Measurements from ENCODE around the gene CCDC93.
A peak's percentile ranks its signal among the peaks of the same experiment; 100 is the strongest.

CCDC93 gene, protein sequence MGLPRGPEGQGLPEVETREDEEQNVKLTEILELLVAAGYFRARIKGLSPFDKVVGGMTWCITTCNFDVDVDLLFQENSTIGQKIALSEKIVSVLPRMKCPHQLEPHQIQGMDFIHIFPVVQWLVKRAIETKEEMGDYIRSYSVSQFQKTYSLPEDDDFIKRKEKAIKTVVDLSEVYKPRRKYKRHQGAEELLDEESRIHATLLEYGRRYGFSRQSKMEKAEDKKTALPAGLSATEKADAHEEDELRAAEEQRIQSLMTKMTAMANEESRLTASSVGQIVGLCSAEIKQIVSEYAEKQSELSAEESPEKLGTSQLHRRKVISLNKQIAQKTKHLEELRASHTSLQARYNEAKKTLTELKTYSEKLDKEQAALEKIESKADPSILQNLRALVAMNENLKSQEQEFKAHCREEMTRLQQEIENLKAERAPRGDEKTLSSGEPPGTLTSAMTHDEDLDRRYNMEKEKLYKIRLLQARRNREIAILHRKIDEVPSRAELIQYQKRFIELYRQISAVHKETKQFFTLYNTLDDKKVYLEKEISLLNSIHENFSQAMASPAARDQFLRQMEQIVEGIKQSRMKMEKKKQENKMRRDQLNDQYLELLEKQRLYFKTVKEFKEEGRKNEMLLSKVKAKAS

GRCh38 chr2:118013724-118014491, at the start of gene CCDC93:
Gene CCDC93 (minus strand): TSS chr2:118014070. CDS start chr2:118013995, 75 bp downstream.
- DNase-seq (ENCODE audit: low read depth in 2 of 2): peak; percentile 71 to 74

DNA sequence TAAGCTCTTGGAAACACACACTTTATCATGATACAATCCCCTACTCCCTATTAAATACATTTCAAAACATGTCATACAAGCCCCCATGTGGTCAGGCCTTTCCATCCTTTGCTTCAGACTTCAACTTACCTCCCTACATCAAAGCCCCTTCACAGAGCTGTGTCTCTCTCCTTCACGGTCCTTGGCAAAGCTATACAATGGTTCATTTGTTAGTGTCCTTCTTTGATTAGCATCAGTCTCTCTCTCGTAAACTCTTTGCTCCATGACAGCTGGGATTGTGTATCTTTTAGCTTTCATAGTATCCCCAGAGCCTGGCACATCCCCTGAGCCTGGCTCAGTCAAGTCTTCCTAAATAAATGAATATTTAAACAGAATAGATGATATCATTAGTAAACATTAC, 48.8 kb upstream of the CCDC93 start:
- no peak for DNase-seq (ENCODE audit: low read depth in 2 of 2)

- no peak for DNase-seq (ENCODE audit: low read depth in 2 of 2)
Measured at GRCh38 chr2:118062048-118062447, 48.2 kb upstream of the CCDC93 start.

GRCh38 chr2:118061135-118061955, 47.5 kb upstream of the CCDC93 start:
- no peak for DNase-seq (ENCODE audit: low read depth in 2 of 2)

GRCh38 chr2:118059919-118060478, 46.1 kb upstream of the CCDC93 start:
- DNase-seq (ENCODE audit: low read depth in 2 of 2): no peak

DNA sequence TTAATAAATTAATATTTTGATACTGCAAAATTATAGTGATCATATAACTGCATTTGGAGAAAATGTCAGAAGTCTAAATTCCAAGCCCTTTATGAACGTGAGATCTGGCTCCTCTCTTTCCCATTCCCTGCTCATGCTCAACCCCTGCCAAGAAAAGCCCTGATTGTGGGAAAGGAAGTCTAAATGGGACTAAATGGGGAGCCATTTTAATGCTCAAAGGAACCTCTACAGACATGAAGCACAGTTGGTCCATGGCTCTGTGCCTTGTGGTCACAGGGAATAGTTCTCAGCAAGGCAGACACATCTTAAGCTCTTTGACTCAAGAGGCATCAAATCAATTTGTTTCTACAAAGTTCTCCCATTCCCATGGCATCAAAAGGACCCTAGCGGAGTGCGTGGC, 45.1 kb upstream of the CCDC93 start:
- DNase-seq (ENCODE audit: low read depth in 2 of 2): no peak

- no peak for DNase-seq (ENCODE audit: low read depth in 2 of 2)
Measured at GRCh38 chr2:118056801-118057200, 42.9 kb upstream of the CCDC93 start.

GRCh38 chr2:118056165-118056534, 42.3 kb upstream of the CCDC93 start:
- DNase-seq (ENCODE audit: low read depth in 2 of 2): no peak

DNA sequence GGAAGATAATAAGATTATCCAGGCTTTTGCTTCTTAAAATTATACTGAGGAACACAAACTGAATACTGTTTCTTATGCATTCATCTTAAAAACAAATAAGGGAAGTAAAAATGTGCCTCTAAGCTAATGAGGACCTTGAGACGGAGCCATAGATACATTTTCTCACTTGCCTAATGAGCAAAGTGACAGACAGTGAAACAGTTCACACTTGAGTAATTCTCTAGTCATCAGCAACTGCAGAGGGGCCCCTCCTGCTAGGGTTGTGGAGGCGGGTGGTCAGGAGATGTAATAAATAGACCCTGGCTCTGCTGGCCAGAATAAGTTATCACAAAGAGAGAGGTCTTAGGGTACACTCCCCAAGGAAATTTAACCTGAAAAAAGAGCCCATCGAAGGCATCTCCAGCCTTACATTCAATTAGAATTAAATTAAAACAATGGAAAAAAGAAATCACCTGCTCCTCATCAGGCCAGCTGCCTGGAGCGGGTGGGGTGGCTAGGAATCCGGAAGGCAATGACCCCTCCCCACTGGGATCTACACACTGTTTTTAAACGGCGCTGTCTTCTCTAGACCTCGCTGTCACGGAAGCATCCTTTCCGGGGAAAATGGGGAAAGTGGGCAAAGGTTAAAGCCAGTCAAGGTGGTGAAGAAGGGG, 41.8 kb upstream of the CCDC93 start:
- DNase-seq (ENCODE audit: low read depth in 2 of 2): no peak

GRCh38 chr2:118054213-118055008, 40.5 kb upstream of the CCDC93 start:
- no peak for DNase-seq (ENCODE audit: low read depth in 2 of 2)

DNA sequence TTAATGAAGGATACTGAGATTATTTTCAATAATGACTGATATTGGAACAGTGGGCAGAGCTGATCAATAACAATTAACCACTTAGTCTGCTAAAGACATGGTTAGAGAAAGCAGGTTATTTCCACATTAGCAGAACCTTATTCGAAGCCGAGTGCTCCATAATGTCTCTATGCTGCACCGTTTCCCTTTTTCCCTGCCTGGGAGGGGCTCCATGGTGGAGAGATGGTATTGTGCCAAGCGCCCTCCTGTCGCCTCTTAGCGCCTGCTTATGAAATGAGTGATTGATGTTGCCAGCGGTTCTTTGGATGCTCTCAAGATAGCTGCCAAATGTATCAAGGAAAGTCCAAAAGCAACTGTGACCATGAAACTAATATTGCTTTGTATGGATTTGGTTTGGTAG, 39.8 kb upstream of the CCDC93 start:
- DNase-seq (ENCODE audit: low read depth in 2 of 2): no peak

- no peak for DNase-seq (ENCODE audit: low read depth in 2 of 2)
Measured at GRCh38 chr2:118052474-118052873, 38.6 kb upstream of the CCDC93 start.

GRCh38 chr2:118051826-118052358, 38.0 kb upstream of the CCDC93 start:
- no peak for DNase-seq (ENCODE audit: low read depth in 2 of 2)

- DNase-seq (ENCODE audit: low read depth in 2 of 2): no peak
Measured at GRCh38 chr2:118050974-118051373, 37.1 kb upstream of the CCDC93 start.

- no peak for DNase-seq (ENCODE audit: low read depth in 2 of 2)
Measured at GRCh38 chr2:118050386-118050785, 36.5 kb upstream of the CCDC93 start.

- DNase-seq (ENCODE audit: low read depth in 2 of 2): no peak
Measured at GRCh38 chr2:118049816-118050140, 35.9 kb upstream of the CCDC93 start.

GRCh38 chr2:118049140-118049815, 35.4 kb upstream of the CCDC93 start:
- DNase-seq (ENCODE audit: low read depth in 2 of 2): no peak

GRCh38 chr2:118048401-118048800, 34.5 kb upstream of the CCDC93 start:
- DNase-seq (ENCODE audit: low read depth in 2 of 2): no peak

DNA sequence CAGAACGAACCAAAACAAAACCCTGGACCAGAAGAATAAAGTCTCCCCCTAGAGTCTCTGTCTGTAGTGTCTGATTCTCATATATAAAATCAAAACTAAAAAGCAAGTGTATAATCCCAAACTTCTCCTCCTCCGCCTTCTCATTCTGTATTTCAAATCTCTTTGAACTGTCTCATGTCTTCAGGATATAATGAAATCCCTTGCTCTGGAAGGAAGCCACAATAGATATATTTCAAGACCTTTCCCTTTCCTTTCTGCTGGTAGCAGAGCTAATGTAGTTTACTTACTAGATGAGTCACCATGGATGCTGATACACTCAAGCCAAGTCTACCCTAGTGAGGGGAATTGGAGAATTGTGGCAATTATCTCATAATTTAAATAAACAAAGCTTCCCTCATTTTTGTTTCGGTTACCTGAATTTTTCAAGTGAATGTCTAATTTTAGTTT, 33.5 kb upstream of the CCDC93 start:
- DNase-seq (ENCODE audit: low read depth in 2 of 2): no peak
